ENCODE measurements around the gene KCNC1.

DNA sequence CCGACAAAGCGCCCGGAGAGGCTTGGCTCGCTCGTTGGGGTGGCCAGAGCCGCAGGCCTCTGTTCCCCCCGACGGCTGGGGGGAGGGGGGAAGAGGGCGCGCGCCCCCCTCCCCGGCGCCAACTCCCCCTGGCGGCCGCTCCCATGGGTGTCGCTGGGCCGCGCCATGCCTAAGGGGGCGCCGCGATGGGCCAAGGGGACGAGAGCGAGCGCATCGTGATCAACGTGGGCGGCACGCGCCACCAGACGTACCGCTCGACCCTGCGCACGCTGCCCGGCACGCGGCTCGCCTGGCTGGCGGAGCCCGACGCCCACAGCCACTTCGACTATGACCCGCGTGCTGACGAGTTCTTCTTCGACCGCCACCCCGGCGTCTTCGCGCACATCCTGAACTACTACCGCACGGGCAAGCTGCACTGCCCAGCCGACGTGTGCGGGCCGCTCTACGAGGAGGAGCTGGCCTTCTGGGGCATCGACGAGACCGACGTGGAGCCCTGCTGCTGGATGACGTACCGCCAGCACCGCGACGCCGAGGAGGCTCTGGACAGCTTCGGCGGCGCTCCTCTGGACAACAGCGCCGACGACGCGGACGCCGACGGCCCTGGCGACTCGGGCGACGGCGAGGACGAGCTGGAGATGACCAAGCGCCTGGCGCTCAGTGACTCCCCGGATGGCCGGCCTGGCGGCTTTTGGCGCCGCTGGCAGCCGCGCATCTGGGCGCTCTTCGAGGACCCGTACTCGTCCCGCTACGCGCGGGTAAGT lies 1.4 kb downstream of the KCNC1 start:
- TF ChIP-seq POLR2A (IDR thresholded peaks at IDR 0.05) (no peak), EP300 (IDR thresholded peaks at IDR 0.05) (no peak)
- TF ChIP-seq, protein P1, sequence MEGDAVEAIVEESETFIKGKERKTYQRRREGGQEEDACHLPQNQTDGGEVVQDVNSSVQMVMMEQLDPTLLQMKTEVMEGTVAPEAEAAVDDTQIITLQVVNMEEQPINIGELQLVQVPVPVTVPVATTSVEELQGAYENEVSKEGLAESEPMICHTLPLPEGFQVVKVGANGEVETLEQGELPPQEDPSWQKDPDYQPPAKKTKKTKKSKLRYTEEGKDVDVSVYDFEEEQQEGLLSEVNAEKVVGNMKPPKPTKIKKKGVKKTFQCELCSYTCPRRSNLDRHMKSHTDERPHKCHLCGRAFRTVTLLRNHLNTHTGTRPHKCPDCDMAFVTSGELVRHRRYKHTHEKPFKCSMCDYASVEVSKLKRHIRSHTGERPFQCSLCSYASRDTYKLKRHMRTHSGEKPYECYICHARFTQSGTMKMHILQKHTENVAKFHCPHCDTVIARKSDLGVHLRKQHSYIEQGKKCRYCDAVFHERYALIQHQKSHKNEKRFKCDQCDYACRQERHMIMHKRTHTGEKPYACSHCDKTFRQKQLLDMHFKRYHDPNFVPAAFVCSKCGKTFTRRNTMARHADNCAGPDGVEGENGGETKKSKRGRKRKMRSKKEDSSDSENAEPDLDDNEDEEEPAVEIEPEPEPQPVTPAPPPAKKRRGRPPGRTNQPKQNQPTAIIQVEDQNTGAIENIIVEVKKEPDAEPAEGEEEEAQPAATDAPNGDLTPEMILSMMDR (IDR thresholded peaks at IDR 0.05): no peak
